ENCODE results near the gene MYOF.
A peak's percentile ranks its signal among the peaks of the same experiment; 100 is the strongest.

MYOF gene

DNA sequence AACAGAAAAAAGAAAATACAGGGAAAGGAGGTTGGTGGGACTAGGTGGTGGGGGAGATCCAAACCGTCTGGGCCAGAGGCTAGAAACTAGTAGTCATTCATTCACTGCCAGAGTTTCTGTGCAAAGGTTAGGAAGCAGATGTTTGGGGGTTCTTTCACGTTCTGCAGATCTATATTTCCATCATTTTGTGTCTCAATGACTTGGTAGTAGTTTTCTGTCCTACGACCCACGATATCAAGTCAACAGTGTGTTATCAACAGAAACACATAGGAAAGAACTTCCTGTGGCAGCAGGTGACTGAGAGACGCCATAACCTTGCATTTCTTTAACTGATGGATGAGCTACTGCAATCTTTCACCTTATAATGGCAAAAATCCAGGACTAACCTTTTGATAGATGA, 16.0 kb upstream of the MYOF start:
- no peaks in the 10 kb centered on the region for H3K27me3 ChIP-seq (replicated peaks)
- no peaks in the 10 kb centered on the region for H3K36me3 ChIP-seq (replicated peaks)
- no peak for DNase-seq
- in situ Hi-C loops (cut with HindIII; ENCODE audit: low pct_ligation_motif_present, low sequenced_read_pairs): loop anchor here (25.0 kb wide), 1 partner anchor 136 kb away; no protein-coding TSS in a partner anchor
- no peak overlapping the region for H3K27ac ChIP-seq
- H3K4me3 ChIP-seq (ENCODE audit: low read depth, low read length): no peak overlapping the region
- TF ChIP-seq CTCF (IDR thresholded peaks at IDR 0.05; ENCODE audit: low read depth, low read length, missing control alignments): no peak

GRCh38 chr10:93496322-93497041, 14.3 kb upstream of the MYOF start, which contains the start of gene CEP55:
Gene CEP55, plus strand, starts transcription at chr10:93496612. Its CDS starts 3,440 bp downstream, at chr10:93500052.
- no peak within 1 kb of the TSS for H3K27ac ChIP-seq
- DNase-seq: peak; percentile 87
- no peaks in the 10 kb centered on the region for H3K27me3 ChIP-seq (replicated peaks)
- no peaks in the 10 kb centered on the region for H3K36me3 ChIP-seq (replicated peaks)
- TF ChIP-seq CTCF (IDR thresholded peaks at IDR 0.05; ENCODE audit: low read depth, low read length, missing control alignments): no peak
- in situ Hi-C loops (cut with HindIII; ENCODE audit: low pct_ligation_motif_present, low sequenced_read_pairs): loop anchor here (25.0 kb wide), 1 partner anchor 134 kb away; no protein-coding TSS in a partner anchor
- peak within 1 kb of the TSS; percentile 83 for H3K4me3 ChIP-seq (ENCODE audit: low read depth, low read length)

GRCh38 chr10:93495654-93496321, 13.7 kb upstream of the MYOF start:
- Histone ChIP-seq H3K36me3 (replicated peaks) (no peaks in the 10 kb centered on the region), H3K4me3 (ENCODE audit: low read depth, low read length) (peak overlapping the region; percentile 83), H3K27ac (no peak overlapping the region), H3K27me3 (replicated peaks) (no peaks in the 10 kb centered on the region)
- no peak for TF ChIP-seq CTCF (IDR thresholded peaks at IDR 0.05; ENCODE audit: low read depth, low read length, missing control alignments)
- DNase-seq: peak; percentile 26
- in situ Hi-C loops (cut with HindIII; ENCODE audit: low pct_ligation_motif_present, low sequenced_read_pairs): loop anchor here (25.0 kb wide), 1 partner anchor 133 kb away; no protein-coding TSS in a partner anchor

GRCh38 chr10:93494494-93494893, 12.4 kb upstream of the MYOF start:
- DNase-seq: no peak
- no peak for TF ChIP-seq CTCF (IDR thresholded peaks at IDR 0.05; ENCODE audit: low read depth, low read length, missing control alignments)
- Histone ChIP-seq H3K27me3 (replicated peaks) (no peaks in the 10 kb centered on the region), H3K27ac (no peak overlapping the region), H3K4me3 (ENCODE audit: low read depth, low read length) (no peak overlapping the region), H3K36me3 (replicated peaks) (no peaks in the 10 kb centered on the region)
- in situ Hi-C loops (cut with HindIII; ENCODE audit: low pct_ligation_motif_present, low sequenced_read_pairs): loop anchor here (25.0 kb wide), 1 partner anchor 132 kb away; no protein-coding TSS in a partner anchor

DNA sequence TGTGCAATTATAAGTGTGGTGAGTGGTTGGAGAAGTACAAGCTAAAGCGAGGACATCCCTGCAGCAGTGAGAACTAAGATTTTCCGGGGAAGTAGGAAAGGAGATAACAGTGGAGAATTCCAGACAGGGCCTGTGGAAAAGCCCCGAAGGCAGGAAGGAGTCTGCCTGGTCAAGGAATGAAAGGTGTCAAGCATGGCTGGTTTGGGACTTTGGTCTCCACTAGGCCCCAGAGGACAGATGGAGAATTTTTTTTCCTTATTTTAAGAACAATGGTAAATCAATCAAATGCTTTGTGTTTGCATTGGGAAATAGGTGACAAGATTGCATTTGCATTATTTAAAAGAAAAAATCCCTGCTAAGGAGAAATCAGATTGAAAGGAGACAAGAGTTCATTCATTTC, 11.0 kb upstream of the MYOF start:
- Histone ChIP-seq H3K4me3 (ENCODE audit: low read depth, low read length) (no peak overlapping the region), H3K27ac (no peak overlapping the region), H3K36me3 (replicated peaks) (no peaks in the 10 kb centered on the region), H3K27me3 (replicated peaks) (no peaks in the 10 kb centered on the region)
- DNase-seq: no peak
- peak; percentile 9 for TF ChIP-seq CTCF (IDR thresholded peaks at IDR 0.05; ENCODE audit: low read depth, low read length, missing control alignments)
- in situ Hi-C loops (cut with HindIII; ENCODE audit: low pct_ligation_motif_present, low sequenced_read_pairs): loop anchor here (25.0 kb wide), 1 partner anchor 131 kb away; no protein-coding TSS in a partner anchor

All from brain microvascular endothelial cell (primary cell).